GM21526 (cell line): ENCODE results near the gene ACTRT1.

ENCODE experiments used
- ATAC-seq: cut with Tn5 transposase; IDR thresholded peaks from one replicate; pipeline ENCODE4 v1.9.1; 2021; ENCODE audit warnings: moderate library complexity; ENCODE audit not compliant: unreplicated experiment, low FRiP score

The ACTRT1 gene

DNA sequence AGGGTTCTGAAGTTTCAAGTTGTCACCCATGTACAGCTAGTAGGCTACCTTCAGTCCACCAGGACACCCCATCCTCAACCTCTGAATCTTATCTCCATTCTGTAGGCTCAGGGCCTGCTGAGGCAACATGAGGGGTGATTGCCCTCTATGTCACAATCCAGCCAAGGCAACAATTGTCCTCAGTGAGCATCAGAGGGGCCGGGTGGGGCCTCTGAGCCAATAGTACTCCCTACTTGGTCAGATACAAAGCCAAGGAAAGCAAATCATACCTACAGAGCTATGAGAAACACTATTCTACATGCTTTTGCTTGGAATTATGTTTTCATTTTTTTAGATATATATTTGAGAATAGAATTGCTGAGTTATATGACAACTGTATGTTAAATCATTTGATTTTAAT, at the start of gene ACTRT1:
TSS of gene ACTRT1 (minus strand) at position 101 of the 400 bp plus-strand sequence. CDS start 197 bp downstream, outside the sequence.
- no peak for ATAC-seq

DNA sequence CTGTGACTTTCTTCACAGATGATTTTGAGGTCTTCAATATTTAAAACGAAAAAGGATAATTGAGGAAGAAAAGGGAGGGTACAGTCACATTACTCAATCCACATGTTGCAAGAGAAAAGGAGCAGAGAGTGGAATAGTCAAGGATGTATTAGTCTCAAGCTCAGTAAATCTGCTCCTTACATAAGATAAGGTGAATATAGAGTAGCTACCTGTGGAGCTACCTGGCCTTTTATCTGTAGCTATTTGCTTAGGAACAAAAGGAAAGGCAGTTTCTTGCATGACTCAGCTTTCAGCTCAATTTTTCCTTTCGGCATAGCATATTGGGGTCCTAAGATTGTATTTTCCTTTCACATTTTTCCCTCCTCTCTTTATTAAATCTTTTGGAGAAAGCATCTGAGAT, 26.3 kb upstream of the ACTRT1 start:
- no peak for ATAC-seq

DNA sequence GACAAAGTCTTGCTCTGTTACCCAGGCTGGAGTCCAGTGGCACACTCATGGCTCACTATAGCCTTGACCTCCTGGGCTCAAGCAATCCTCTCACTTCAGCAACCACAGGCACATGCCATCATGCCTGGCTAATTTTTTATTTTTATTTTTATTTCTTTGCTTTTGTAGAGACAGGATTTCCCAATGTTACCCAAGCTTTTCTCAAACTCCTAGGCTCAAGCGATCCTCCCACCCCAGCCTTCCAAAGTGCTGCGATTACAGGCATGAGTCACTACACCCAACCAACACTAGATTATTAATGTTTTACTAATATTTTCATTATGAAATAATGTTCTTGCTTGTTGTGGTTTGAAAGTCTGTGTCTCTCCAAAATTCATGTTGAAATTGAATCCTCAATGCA, 5.2 kb upstream of the ACTRT1 start:
- ATAC-seq = no peak

DNA sequence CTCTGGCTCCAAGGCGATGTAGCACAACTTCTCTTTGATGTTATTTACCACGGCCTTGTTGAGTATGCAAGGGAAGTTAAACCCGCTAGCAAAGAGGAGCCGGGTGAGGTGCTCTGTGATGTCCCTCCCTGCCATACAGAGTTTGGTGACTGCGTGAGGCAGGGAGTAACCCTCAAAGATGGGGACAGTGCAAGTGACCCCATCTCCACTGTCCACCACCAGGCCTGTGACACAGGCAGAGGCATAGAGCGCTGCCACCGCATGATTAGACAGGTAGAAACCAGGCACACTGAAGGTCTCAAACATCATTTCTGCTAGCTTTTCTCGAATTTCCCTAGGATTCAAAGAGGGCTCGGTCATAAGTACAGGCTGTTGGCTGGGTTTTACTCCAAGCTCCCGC, 677 bp downstream of the ACTRT1 start:
- ATAC-seq = no peak

DNA sequence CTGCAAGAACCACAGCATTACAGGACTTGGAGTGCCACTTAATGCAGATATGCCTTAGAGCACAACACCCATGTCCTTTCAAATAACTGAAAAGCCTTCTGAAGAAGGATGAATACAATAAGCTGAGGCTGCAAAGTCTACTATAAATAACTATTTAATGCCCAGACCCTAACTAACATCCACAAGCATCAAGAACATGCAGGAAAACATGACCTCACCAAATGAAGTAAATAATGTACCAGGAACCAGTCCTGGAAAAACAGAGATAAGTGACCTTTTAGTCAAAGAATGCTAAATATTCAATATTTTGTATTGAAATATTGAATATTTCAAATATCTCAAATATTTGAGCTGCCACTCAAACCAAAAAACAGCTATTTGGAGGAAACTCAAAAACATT, 16.9 kb downstream of the ACTRT1 start:
- no peak for ATAC-seq

DNA sequence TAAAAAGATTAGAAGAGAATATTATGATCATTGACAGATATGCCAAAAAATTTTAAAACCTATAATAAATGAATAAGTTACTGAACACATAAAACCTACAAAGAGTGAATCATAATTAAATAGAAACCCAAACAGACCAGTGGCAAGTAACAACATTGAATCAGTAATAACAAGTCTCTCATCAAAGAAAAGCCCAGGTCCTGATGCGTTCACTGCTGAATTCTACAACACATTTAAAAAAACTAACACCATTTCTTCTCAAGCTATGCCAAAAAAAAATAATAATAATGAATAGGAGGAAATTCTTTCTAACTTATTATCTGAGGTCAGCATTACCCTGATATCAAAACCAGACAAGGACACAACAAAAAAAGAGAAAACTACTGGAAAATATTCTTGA, 30.6 kb downstream of the ACTRT1 start:
- no peak for ATAC-seq

DNA sequence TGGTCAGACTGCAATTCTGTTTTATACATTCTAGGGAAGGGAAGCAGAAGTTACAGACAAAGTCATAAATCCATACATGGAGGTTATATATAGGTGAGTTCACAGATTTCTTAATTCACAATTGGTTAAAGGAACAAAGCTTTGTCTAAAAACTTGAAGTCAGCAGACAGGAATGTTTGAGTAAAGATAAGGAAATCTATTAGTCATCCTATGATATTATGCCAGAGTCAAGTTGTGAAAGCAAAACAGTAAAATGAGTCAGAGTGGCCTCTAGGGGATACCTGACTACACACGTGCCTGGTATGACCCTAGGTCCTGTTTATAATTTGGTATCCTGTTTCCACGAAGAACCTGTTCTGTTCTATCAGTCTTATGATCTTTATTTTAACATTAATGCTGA, 31.5 kb downstream of the ACTRT1 start:
- no peak for ATAC-seq

DNA sequence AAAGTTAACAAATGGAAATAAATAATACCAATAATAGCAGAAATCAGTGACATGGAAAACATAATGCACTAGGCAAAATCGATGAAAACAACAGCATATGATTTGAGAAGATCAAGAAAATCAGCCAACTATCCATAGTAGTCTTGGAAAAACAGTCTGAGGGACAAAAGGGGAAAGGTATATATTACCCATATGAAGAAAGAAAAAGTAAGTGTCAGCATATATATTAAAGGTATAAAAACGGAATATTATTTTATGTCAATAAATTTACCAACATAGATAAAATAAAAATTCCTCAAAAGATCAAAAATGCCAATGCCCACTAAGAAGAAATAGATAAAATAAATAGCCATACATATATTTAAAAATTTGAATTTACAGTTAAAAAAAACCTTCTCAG, 33.0 kb downstream of the ACTRT1 start:
- no peak for ATAC-seq

DNA sequence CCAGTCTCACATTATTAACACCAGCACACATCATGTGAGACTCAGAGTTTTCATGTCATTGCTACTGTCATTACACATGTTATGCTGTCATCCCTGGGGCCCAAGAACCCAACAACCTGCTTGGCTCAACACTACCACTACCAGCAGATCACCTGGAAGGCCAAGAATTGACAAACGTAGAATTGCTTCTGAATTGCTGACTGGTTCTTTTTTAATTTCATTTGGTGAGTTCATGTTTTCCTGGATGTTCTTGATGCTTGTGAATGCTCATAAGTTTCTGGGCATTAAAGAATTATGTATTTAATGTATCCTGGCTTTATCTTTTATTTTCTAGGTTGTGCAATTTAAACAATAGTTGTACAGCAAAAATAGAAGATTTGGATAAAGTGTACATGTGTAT, 40.2 kb downstream of the ACTRT1 start:
- no peak for ATAC-seq

DNA sequence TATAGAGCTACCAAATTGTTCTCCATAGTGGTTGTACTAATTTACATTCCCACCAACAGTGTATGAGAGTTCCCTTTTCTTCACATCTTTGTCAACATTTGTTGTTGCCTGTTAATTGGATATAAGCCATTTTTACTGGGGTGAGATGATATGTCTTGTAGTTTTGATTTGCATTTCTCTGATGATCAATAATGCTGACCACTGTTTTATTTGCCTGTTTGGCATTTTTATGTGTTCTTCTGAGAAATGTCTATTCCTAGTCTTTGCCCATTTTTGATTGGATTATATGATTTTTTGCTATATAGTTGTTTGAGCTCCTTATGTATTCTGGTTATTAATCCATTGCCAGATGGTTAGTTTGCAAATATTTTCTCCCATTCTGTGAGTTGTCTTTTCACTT, 44.3 kb downstream of the ACTRT1 start:
- ATAC-seq = no peak
